ENCODE results near the gene RNF208. TPM values are rescaled to one million over a fixed set of nuclear protein-coding genes. Genes with fewer than 3 reads are reported as not detected.

The RNF208 gene
- total RNA-seq, 1 donor from 2014 or later: 0.77 TPM

GRCh38 chr9:137236936-137237421 lies 14.9 kb upstream of the RNF208 start:
- peaks cover 8% of the 10 kb centered on the region for H3K4me1 ChIP-seq
- no peak overlapping the region for H3K27ac ChIP-seq
- Mint-ChIP-seq H3K9me3 (no peaks in the 10 kb centered on the region), H3K4me1 (peaks cover 13% of the 10 kb centered on the region), H3K4me3 (no peak overlapping the region), H3K27me3 (ENCODE audit: insufficient read depth, low read depth) (peaks cover 2% of the 10 kb centered on the region), H3K27ac (no peak overlapping the region), H3K36me3 (peaks cover 3% of the 10 kb centered on the region)
- peaks cover 32% of the 10 kb centered on the region for H4K20me1 ChIP-seq (ENCODE audit: low read depth)
- no peak for TF ChIP-seq CTCF (IDR thresholded peaks at IDR 0.05)
- no peak for TF ChIP-seq EZH2phosphoT487 (IDR thresholded peaks at IDR 0.05)
- TF ChIP-seq EZH2 (IDR thresholded peaks at IDR 0.05): no peak
- H3F3A ChIP-seq (ENCODE audit: low read depth): peaks cover 22% of the 10 kb centered on the region
- H3K4me3 ChIP-seq: peak overlapping the region; percentile 5
- H3K36me3 ChIP-seq: no peaks in the 10 kb centered on the region
- H3K27me3 ChIP-seq: no peaks in the 10 kb centered on the region
- H3K9me3 ChIP-seq (ENCODE audit: low read depth): no peaks in the 10 kb centered on the region
- H2AFZ ChIP-seq (replicated peaks): no peak overlapping the region
- H3K9ac ChIP-seq: no peak overlapping the region
- DNase-seq (ENCODE audit: low spot score): peak; percentile 39
- peaks cover 21% of the 10 kb centered on the region for H3K79me2 ChIP-seq (ENCODE audit: low read depth)
- H3K4me2 ChIP-seq: peak overlapping the region; percentile 67

GRCh38 chr9:137236238-137236935 lies 14.3 kb upstream of the RNF208 start:
- no peaks in the 10 kb centered on the region for H3K9me3 Mint-ChIP-seq
- peak; percentile 93 for DNase-seq (ENCODE audit: low spot score)
- Histone ChIP-seq H3K9me3 (ENCODE audit: low read depth) (no peaks in the 10 kb centered on the region), H3K79me2 (ENCODE audit: low read depth) (peaks cover 15% of the 10 kb centered on the region), H3K4me1 (peaks cover 8% of the 10 kb centered on the region), H3K4me2 (peak overlapping the region; percentile 67), H3K36me3 (no peaks in the 10 kb centered on the region), H3K9ac (no peak overlapping the region), H3F3A (ENCODE audit: low read depth) (peaks cover 18% of the 10 kb centered on the region), H3K4me3 (peak overlapping the region; percentile 5), H4K20me1 (ENCODE audit: low read depth) (peaks cover 27% of the 10 kb centered on the region), H2AFZ (replicated peaks) (no peak overlapping the region), H3K27ac (no peak overlapping the region), H3K27me3 (no peaks in the 10 kb centered on the region)
- peaks cover 2% of the 10 kb centered on the region for H3K27me3 Mint-ChIP-seq (ENCODE audit: insufficient read depth, low read depth)
- H3K4me1 Mint-ChIP-seq: peaks cover 13% of the 10 kb centered on the region
- H3K36me3 Mint-ChIP-seq: peaks cover 3% of the 10 kb centered on the region
- no peak overlapping the region for H3K27ac Mint-ChIP-seq
- TF ChIP-seq CTCF (IDR thresholded peaks at IDR 0.05) (peak; percentile 100), EZH2phosphoT487 (IDR thresholded peaks at IDR 0.05) (no peak)
- no peak overlapping the region for H3K4me3 Mint-ChIP-seq

GRCh38 chr9:137235424-137236237 lies 13.6 kb upstream of the RNF208 start:
- Histone ChIP-seq H3K27me3 (no peaks in the 10 kb centered on the region), H3K36me3 (no peaks in the 10 kb centered on the region), H3F3A (ENCODE audit: low read depth) (peaks cover 18% of the 10 kb centered on the region), H3K4me2 (peak overlapping the region; percentile 37), H4K20me1 (ENCODE audit: low read depth) (peaks cover 27% of the 10 kb centered on the region), H3K9me3 (ENCODE audit: low read depth) (no peaks in the 10 kb centered on the region), H3K79me2 (ENCODE audit: low read depth) (peaks cover 15% of the 10 kb centered on the region), H3K4me3 (no peak overlapping the region), H3K9ac (no peak overlapping the region), H3K4me1 (peaks cover 8% of the 10 kb centered on the region), H2AFZ (replicated peaks) (no peak overlapping the region), H3K27ac (no peak overlapping the region)
- Mint-ChIP-seq H3K27ac (no peak overlapping the region), H3K4me1 (peaks cover 9% of the 10 kb centered on the region), H3K4me3 (no peak overlapping the region), H3K27me3 (ENCODE audit: insufficient read depth, low read depth) (peaks cover 2% of the 10 kb centered on the region), H3K9me3 (no peaks in the 10 kb centered on the region), H3K36me3 (no peaks in the 10 kb centered on the region)
- TF ChIP-seq EZH2 (IDR thresholded peaks at IDR 0.05): no peak
- TF ChIP-seq CTCF (IDR thresholded peaks at IDR 0.05): no peak
- no peak for TF ChIP-seq EZH2phosphoT487 (IDR thresholded peaks at IDR 0.05)
- no peak for DNase-seq (ENCODE audit: low spot score)
